ENCODE results near the gene ARFGAP1. TPM values are rescaled to one million over a fixed set of nuclear protein-coding genes. Genes with fewer than 3 reads are reported as not detected.
"Not testable (repeated sequence)": the region's sequence is repeated elsewhere in the genome, so short reads cannot be mapped to it uniquely, and the experiment has no call there.

The ARFGAP1 gene
- total RNA-seq, 1 donor from 2014 or later, result 208 TPM

DNA sequence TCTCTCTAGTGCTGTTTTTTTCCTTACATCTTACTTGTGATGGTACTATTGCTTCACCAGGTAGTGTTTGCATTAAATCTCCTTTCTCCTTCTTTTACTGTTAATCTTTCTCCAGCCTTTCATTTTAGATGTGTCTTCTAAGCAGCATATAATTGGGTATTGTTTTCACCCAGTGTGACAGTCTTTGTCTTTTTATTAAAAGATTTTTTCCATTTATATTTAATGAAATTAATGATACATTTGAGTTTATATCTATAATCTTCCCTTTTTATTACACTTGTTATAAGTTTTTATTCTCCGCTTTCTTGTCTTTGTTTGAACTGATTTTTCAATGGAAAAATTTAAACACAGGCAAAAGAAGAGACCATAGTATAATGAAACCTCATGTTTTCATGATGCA lies 29.1 kb downstream of the ARFGAP1 start:
- peaks cover 8% of the 10 kb centered on the region for H3K9me3 Mint-ChIP-seq
- DNase-seq (ENCODE audit: low spot score in 2 of 2, unreplicated experiment in 2 of 2), result no peak
- H3K36me3 Mint-ChIP-seq, result no peaks in the 10 kb centered on the region
- H3K4me3 Mint-ChIP-seq, result no peak overlapping the region
- H3K27me3 Mint-ChIP-seq (ENCODE audit: low read depth), result peaks cover 42% of the 10 kb centered on the region
- TF ChIP-seq, protein P1, sequence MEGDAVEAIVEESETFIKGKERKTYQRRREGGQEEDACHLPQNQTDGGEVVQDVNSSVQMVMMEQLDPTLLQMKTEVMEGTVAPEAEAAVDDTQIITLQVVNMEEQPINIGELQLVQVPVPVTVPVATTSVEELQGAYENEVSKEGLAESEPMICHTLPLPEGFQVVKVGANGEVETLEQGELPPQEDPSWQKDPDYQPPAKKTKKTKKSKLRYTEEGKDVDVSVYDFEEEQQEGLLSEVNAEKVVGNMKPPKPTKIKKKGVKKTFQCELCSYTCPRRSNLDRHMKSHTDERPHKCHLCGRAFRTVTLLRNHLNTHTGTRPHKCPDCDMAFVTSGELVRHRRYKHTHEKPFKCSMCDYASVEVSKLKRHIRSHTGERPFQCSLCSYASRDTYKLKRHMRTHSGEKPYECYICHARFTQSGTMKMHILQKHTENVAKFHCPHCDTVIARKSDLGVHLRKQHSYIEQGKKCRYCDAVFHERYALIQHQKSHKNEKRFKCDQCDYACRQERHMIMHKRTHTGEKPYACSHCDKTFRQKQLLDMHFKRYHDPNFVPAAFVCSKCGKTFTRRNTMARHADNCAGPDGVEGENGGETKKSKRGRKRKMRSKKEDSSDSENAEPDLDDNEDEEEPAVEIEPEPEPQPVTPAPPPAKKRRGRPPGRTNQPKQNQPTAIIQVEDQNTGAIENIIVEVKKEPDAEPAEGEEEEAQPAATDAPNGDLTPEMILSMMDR (IDR thresholded peaks at IDR 0.05; ENCODE audit: unreplicated experiment), result no peak
- no peaks in the 10 kb centered on the region for H3K4me1 Mint-ChIP-seq
- H3K27ac Mint-ChIP-seq, result no peak overlapping the region

DNA sequence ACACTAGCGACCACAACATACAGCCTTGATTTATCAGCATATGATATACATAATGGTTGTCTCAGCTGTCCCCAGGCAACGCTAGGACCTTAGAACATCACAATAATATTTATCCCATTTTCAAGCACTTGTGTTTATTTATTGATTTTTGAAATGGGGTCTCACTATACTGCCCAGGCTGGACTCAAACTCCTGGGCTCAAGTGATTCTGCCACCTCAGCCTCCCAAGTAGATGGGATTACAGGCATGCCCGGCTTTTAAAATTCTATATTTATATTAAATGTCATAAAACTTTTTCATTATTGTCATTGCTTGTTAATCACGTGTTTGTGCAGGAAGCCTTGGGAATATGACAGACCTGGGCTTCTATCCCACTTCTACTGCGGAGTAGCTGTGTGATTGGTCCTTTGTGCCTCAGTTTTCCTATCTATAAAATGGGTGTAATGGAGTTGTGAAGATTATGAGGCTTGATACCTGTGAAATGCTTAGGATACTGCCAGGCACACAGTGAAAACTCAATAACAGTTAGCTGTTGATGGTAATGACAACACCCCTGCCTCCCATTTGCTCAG lies 30.6 kb downstream of the ARFGAP1 start:
- no peak for DNase-seq (ENCODE audit: low spot score in 2 of 2, unreplicated experiment in 2 of 2)
- Mint-ChIP-seq H3K9me3 (peaks cover 8% of the 10 kb centered on the region), H3K36me3 (no peaks in the 10 kb centered on the region), H3K27me3 (ENCODE audit: low read depth) (peaks cover 39% of the 10 kb centered on the region), H3K27ac (no peak overlapping the region), H3K4me1 (no peaks in the 10 kb centered on the region), H3K4me3 (no peak overlapping the region)
- TF ChIP-seq, protein P1 (IDR thresholded peaks at IDR 0.05; ENCODE audit: unreplicated experiment), result no peak

DNA sequence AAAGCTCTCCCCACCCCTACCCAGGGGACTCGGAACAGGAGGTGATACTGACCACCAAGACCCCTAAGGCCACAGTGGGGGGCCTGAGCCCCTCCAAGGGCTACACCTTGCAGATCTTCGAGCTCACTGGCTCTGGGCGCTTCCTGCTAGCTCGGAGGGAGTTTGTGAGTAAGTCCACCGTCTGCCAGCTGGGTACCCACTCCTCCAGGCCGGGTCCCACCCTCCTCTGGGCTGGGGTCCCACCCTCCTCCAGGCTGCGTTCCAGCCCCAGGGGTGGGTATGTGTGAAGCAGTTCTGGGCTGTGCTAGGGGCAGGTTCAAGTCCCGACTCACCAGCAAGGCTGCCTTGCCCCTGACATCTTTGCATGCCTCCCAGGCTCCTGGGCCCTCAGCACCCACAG lies 32.8 kb downstream of the ARFGAP1 start:
- H3K9me3 Mint-ChIP-seq, result peaks cover 8% of the 10 kb centered on the region
- TF ChIP-seq, protein P1 (IDR thresholded peaks at IDR 0.05; ENCODE audit: unreplicated experiment), result no peak
- peaks cover 27% of the 10 kb centered on the region for H3K27me3 Mint-ChIP-seq (ENCODE audit: low read depth)
- no peak overlapping the region for H3K27ac Mint-ChIP-seq
- no peak overlapping the region for H3K4me3 Mint-ChIP-seq
- no peak for DNase-seq (ENCODE audit: low spot score in 2 of 2, unreplicated experiment in 2 of 2)
- H3K4me1 Mint-ChIP-seq, result peaks cover 3% of the 10 kb centered on the region
- H3K36me3 Mint-ChIP-seq, result no peaks in the 10 kb centered on the region

GRCh38 chr20:63305933-63306672 lies 33.5 kb downstream of the ARFGAP1 start:
- not testable (repeated sequence) for H3K9me3 Mint-ChIP-seq; H3K4me1 Mint-ChIP-seq; H3K4me3 Mint-ChIP-seq; DNase-seq (ENCODE audit: low spot score in 2 of 2, unreplicated experiment in 2 of 2); H3K27ac Mint-ChIP-seq; H3K36me3 Mint-ChIP-seq
- H3K27me3 Mint-ChIP-seq (ENCODE audit: low read depth), result peaks cover 21% of the 10 kb centered on the region

GRCh38 chr20:63306673-63307537 lies 34.3 kb downstream of the ARFGAP1 start:
- peaks cover 3% of the 10 kb centered on the region for H3K4me1 Mint-ChIP-seq
- no peak for DNase-seq (ENCODE audit: low spot score in 2 of 2, unreplicated experiment in 2 of 2)
- H3K4me3 Mint-ChIP-seq, result no peak overlapping the region
- H3K27ac Mint-ChIP-seq, result no peak overlapping the region
- peaks cover 1% of the 10 kb centered on the region for H3K9me3 Mint-ChIP-seq
- H3K27me3 Mint-ChIP-seq (ENCODE audit: low read depth), result peaks cover 16% of the 10 kb centered on the region
- TF ChIP-seq, protein P1 (IDR thresholded peaks at IDR 0.05; ENCODE audit: unreplicated experiment), result no peak
- H3K36me3 Mint-ChIP-seq, result no peaks in the 10 kb centered on the region

All from mesothelial cell of epicardium (in vitro differentiated cells).